Mesangial cell (primary cell): ENCODE measurements around the gene PDZD8. TPM values are rescaled to one million over a fixed set of nuclear protein-coding genes. Genes with fewer than 3 reads are reported as not detected.

Source experiments
- total RNA-seq: library from RNA; depleted of rRNA; stranded (reverse); fragments of >200 nt; gene quantifications from 2 replicates; pipeline ENCODE4 v1.2.3, GENCODE V29; 2015

The PDZD8 gene
- 19.9 and 21.8 TPM in 2 replicates for total RNA-seq

GRCh38 chr10:117375360-117376178 is at the start of gene PDZD8:
Gene PDZD8, minus strand, starts transcription at chr10:117375440. Its CDS starts 213 bp downstream, at chr10:117375227.

GRCh38 chr10:117240621-117241529 is 134.4 kb downstream of the PDZD8 start, which contains the start of gene SLC18A2:
Gene SLC18A2, plus strand, starts transcription at chr10:117241114. Its CDS starts 580 bp downstream, at chr10:117241694.

Other genes with a start within 250 kb of the PDZD8 start
- gene VAX1, start 237.2 kb downstream of the PDZD8 start, total RNA-seq = not detected in 2 replicates
- not detected in 2 replicates for gene KCNK18, start 178.0 kb downstream of the PDZD8 start, total RNA-seq
- under 0.01 and 1.1 TPM in 2 replicates for gene SLC18A2, start 134.3 kb downstream of the PDZD8 start, total RNA-seq
- gene EMX2, start 167.3 kb upstream of the PDZD8 start, total RNA-seq = 2.3 and 7.2 TPM in 2 replicates